HepG2 (cell line): ENCODE results near the gene WDR26. TPM values are rescaled to one million over a fixed set of nuclear protein-coding genes. Genes with fewer than 3 reads are reported as not detected.

Experiments
- CCDC6 ChIP-seq: sonication (generic); formaldehyde crosslinking; IDR thresholded peaks from 2 replicates; pipeline ENCODE4 v1.8.1; 2022; ENCODE audit warnings: mild to moderate bottlenecking, missing genetic modification reagents, moderate library complexity
- DPF2 ChIP-seq: sonication (generic); formaldehyde crosslinking; IDR thresholded peaks from 2 replicates; pipeline ENCODE4 v1.4.0; 2020; ENCODE audit warnings: mild to moderate bottlenecking, low read depth, missing genetic modification reagents, borderline replicate concordance
- NFAT5 ChIP-seq: sonication (generic); formaldehyde crosslinking; IDR thresholded peaks from 2 replicates; pipeline ENCODE4 v1.4.0; 2020; ENCODE audit warnings: missing genetic modification reagents
- NFIC ChIP-seq: IDR thresholded peaks from 2 replicates; pipeline ENCODE4 v1.6.1; 2012; ENCODE audit warnings: mild to moderate bottlenecking, low read length, inconsistent platforms
- PRDM10 ChIP-seq: sonication (generic); formaldehyde crosslinking; IDR thresholded peaks from 2 replicates; pipeline ENCODE4 v1.4.0; 2020; ENCODE audit warnings: low read depth, missing genetic modification reagents
- STAT6 ChIP-seq: sonication (generic); formaldehyde crosslinking; IDR thresholded peaks from 2 replicates; pipeline ENCODE4 v1.4.0; 2020; ENCODE audit warnings: missing genetic modification reagents, mild to moderate bottlenecking, borderline replicate concordance
- TARDBP ChIP-seq: sonication (generic); formaldehyde crosslinking; IDR thresholded peaks from 2 replicates; pipeline ENCODE4 v1.8.0; 2022; ENCODE audit warnings: mild to moderate bottlenecking, missing genetic modification reagents
- TMF1 ChIP-seq: sonication (generic); formaldehyde crosslinking; IDR thresholded peaks from 2 replicates; pipeline ENCODE4 v1.8.1; 2022; ENCODE audit warnings: low read depth, missing genetic modification reagents
- TRAFD1 ChIP-seq: sonication (generic); formaldehyde crosslinking; IDR thresholded peaks from 2 replicates; pipeline ENCODE4 v1.5.1; 2020; ENCODE audit warnings: missing genetic modification reagents, mild to moderate bottlenecking, borderline replicate concordance
- ZBTB21 ChIP-seq: sonication (generic); formaldehyde crosslinking; IDR thresholded peaks from 2 replicates; pipeline ENCODE4 v1.4.0; 2020; ENCODE audit warnings: missing genetic modification reagents
- ZNF24 ChIP-seq: fragments of 450-650 bp; IDR thresholded peaks from 2 replicates; pipeline ENCODE4 v1.6.1; 2017; ENCODE audit warnings: antibody characterized with exemption, mild to moderate bottlenecking
- ZNF672 ChIP-seq: sonication (generic); formaldehyde crosslinking; IDR thresholded peaks from 2 replicates; pipeline ENCODE4 v1.8.1; 2022; ENCODE audit warnings: missing genetic modification reagents
- ZNF776 ChIP-seq: sonication (generic); formaldehyde crosslinking; IDR thresholded peaks from 2 replicates; pipeline ENCODE4 v1.4.0; 2020; ENCODE audit warnings: mild to moderate bottlenecking, missing genetic modification reagents
- ZSCAN20 ChIP-seq: sonication (generic); formaldehyde crosslinking; IDR thresholded peaks from 2 replicates; pipeline ENCODE4 v1.4.0; 2020; ENCODE audit warnings: missing genetic modification reagents, mild to moderate bottlenecking, borderline replicate concordance
- polyA plus RNA-seq, 8 experiments: library from polyadenylated mRNA; depleted of rRNA in 3 of 8; stranded (reverse) in 7 of 8; unstranded in 1 of 8; fragments of >200 nt; fragmentation: Illumina TruSeq in 4 of 8; extraction: Trizol in 4 of 8; gene quantifications; 2 replicates each; pipeline versions ENCODE4 v1.2.1 to v1.2.3, GENCODE V29; 2011 to 2016; ENCODE audit warnings: low read depth in 4 of 8, missing spikeins in 1 of 8, mixed read lengths in 1 of 8; ENCODE audit not compliant: insufficient read depth in 1 of 8
- total RNA-seq, 5 experiments: library from RNA; depleted of rRNA; stranded (reverse); fragments of >200 nt; fragmentation: Illumina TruSeq; extraction: Trizol; gene quantifications; 2 replicates each; pipeline ENCODE4 v1.2.3, GENCODE V29; 2016; ENCODE audit warnings: low read depth in 1 of 5

Gene WDR26
- total and polyA plus RNA-seq, 2 of the 13 experiments (the other 11 are each of a cell fraction or from before 2014, with no cell fraction given), result 13.2 to 23.7 TPM

- TF ChIP-seq STAT6 (CRISPR knock-in tag) (0 out of 2 replicates have a peak, but pooled peaks have one; percentile 58), TARDBP (CRISPR knock-in tag) (peak; percentile 71; the same call in 1 of the 2 replicates), ZNF776 (CRISPR knock-in tag) (0 out of 2 replicates have a peak, but pooled peaks have one; percentile 52), CCDC6 (CRISPR knock-in tag) (peak; percentile 92), ZNF672 (no peak), ZSCAN20 (peak; percentile 83; the same call in 1 of the 2 replicates), TRAFD1 (no peak), TMF1 (CRISPR knock-in tag) (no peak), PRDM10 (CRISPR knock-in tag) (no peak), ZNF24 (no peak), DPF2 (CRISPR knock-in tag) (no peak), NFIC (no peak), ZBTB21 (CRISPR knock-in tag) (peak; percentile 91), NFAT5 (CRISPR knock-in tag) (peak; percentile 86; the same call in 1 of the 2 replicates)
Observed at GRCh38 chr1:224434691-224435317, at the start of gene WDR26 (continued).
